DND-41 (cell line): ENCODE measurements around the gene PILRA.

ENCODE experiments used
- EZH2 ChIP-seq: IDR thresholded peaks from 3 replicates; pipeline ENCODE4 v1.6.1; 2012; ENCODE audit warnings: borderline replicate concordance, low read depth, mild to moderate bottlenecking, moderate library complexity, low read length, inconsistent platforms; ENCODE audit not compliant: severe bottlenecking
- TF ChIP-seq, protein P1 (sequence below): IDR thresholded peaks from 2 replicates; pipeline ENCODE4 v1.5.1; 2012; ENCODE audit warnings: borderline replicate concordance, low read length, moderate library complexity, mild to moderate bottlenecking; ENCODE audit not compliant: poor library complexity, severe bottlenecking; ENCODE audit errors: extremely low read depth

DNA sequence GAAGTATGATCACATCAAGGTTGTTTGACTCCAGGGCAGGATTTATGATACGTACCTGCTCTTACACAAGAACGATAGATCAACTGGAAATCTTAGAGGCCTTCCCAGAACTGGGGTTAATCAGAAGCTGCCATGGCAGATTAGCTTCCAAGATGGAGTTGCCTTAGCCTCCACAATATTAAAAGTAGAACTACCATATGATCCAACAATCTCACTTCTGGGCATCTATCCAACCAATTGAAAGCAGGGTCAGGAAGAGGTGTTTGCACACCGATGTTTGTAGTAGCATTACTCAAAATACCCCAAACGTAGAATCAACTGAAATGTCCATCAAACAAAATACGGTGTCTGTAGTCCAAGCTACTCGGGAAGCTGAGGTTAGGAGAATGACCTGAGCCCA lies 8.8 kb upstream of the PILRA start:
- TF ChIP-seq, protein P1, sequence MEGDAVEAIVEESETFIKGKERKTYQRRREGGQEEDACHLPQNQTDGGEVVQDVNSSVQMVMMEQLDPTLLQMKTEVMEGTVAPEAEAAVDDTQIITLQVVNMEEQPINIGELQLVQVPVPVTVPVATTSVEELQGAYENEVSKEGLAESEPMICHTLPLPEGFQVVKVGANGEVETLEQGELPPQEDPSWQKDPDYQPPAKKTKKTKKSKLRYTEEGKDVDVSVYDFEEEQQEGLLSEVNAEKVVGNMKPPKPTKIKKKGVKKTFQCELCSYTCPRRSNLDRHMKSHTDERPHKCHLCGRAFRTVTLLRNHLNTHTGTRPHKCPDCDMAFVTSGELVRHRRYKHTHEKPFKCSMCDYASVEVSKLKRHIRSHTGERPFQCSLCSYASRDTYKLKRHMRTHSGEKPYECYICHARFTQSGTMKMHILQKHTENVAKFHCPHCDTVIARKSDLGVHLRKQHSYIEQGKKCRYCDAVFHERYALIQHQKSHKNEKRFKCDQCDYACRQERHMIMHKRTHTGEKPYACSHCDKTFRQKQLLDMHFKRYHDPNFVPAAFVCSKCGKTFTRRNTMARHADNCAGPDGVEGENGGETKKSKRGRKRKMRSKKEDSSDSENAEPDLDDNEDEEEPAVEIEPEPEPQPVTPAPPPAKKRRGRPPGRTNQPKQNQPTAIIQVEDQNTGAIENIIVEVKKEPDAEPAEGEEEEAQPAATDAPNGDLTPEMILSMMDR, result no peak
- no peak for TF ChIP-seq EZH2
